Measurements from ENCODE around the gene ARFIP1.

ARFIP1 gene

GRCh38 chr4:152901205-152901604, 121.5 kb downstream of the ARFIP1 start:
- H3K4me3 ChIP-seq (ENCODE audit: low read length) = no peak overlapping the region
- no peak for DNase-seq (ENCODE audit: low read depth)
- no peak for TF ChIP-seq CTCF (IDR thresholded peaks at IDR 0.05; ENCODE audit: insufficient read depth, low read depth, low read length, missing control alignments)

- DNase-seq (ENCODE audit: low read depth) = no peak
- no peak for TF ChIP-seq CTCF (IDR thresholded peaks at IDR 0.05; ENCODE audit: insufficient read depth, low read depth, low read length, missing control alignments)
- H3K4me3 ChIP-seq (ENCODE audit: low read length) = no peak overlapping the region
Observed at GRCh38 chr4:152903658-152904057, 123.9 kb downstream of the ARFIP1 start.

GRCh38 chr4:152909901-152910300, 130.1 kb downstream of the ARFIP1 start:
- no peak for DNase-seq (ENCODE audit: low read depth)
- TF ChIP-seq CTCF (IDR thresholded peaks at IDR 0.05; ENCODE audit: insufficient read depth, low read depth, low read length, missing control alignments) = no peak
- no peak overlapping the region for H3K4me3 ChIP-seq (ENCODE audit: low read length)

- H3K4me3 ChIP-seq (ENCODE audit: low read length) = no peak overlapping the region
- no peak for DNase-seq (ENCODE audit: low read depth)
- no peak for TF ChIP-seq CTCF (IDR thresholded peaks at IDR 0.05; ENCODE audit: insufficient read depth, low read depth, low read length, missing control alignments)
Observed at GRCh38 chr4:152910521-152910920, 130.8 kb downstream of the ARFIP1 start.

- TF ChIP-seq CTCF (IDR thresholded peaks at IDR 0.05; ENCODE audit: insufficient read depth, low read depth, low read length, missing control alignments) = no peak
- no peak for DNase-seq (ENCODE audit: low read depth)
- H3K4me3 ChIP-seq (ENCODE audit: low read length) = no peak overlapping the region
Observed at GRCh38 chr4:152917543-152918395, 138.0 kb downstream of the ARFIP1 start.

- H3K4me3 ChIP-seq (ENCODE audit: low read length) = no peak overlapping the region
- no peak for DNase-seq (ENCODE audit: low read depth)
- no peak for TF ChIP-seq CTCF (IDR thresholded peaks at IDR 0.05; ENCODE audit: insufficient read depth, low read depth, low read length, missing control alignments)
Observed at GRCh38 chr4:152919826-152920225, 140.1 kb downstream of the ARFIP1 start.

GRCh38 chr4:152920768-152921167, 141.0 kb downstream of the ARFIP1 start:
- no peak overlapping the region for H3K4me3 ChIP-seq (ENCODE audit: low read length)
- TF ChIP-seq CTCF (IDR thresholded peaks at IDR 0.05; ENCODE audit: insufficient read depth, low read depth, low read length, missing control alignments) = no peak
- peak; percentile 13 for DNase-seq (ENCODE audit: low read depth)
